ENCODE measurements around the gene ATP23. TPM values are rescaled to one million over a fixed set of nuclear protein-coding genes. Genes with fewer than 3 reads are reported as not detected.

Gene ATP23
- polyA plus RNA-seq, 1 experiment: 6.7 TPM

DNA sequence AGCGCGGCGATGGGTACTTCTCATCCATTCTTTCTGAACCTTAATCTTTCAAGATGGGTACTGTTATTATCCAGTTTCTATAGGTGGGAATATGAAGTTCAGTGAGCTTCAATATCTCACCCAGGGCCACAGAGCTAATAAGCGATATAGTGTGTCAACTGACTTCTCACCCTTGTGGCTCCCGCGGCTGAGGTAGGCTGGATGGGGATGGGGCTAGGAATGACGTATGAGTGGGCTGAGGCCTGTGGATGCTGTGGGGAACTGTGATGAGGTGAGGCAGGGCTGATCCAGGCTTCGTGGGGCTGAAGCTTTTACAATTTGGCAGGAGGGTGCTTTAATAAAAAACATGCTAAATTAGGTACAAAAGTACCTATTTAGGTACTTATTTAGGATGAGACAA lies 32.9 kb upstream of the ATP23 start:
- Histone ChIP-seq H3K4me3 (ENCODE audit: low read depth, low read length) (no peak overlapping the region), H3K36me3 (ENCODE audit: control insufficient read depth, insufficient read depth, low read length) (no peaks in the 10 kb centered on the region), H3K27me3 (ENCODE audit: control insufficient read depth, insufficient read depth, low read length) (peaks cover 3% of the 10 kb centered on the region)
- no peak for TF ChIP-seq CTCF (IDR thresholded peaks at IDR 0.05; ENCODE audit: insufficient read depth, low read depth, low read length)
- DNase-seq (ENCODE audit: low read depth): no peak
- POLR2A ChIA-PET: no interaction called here
- CTCF ChIA-PET: interaction anchor here (0.7 to 8.6 kb wide), 4 partner anchors 13 to 149 kb away, joined by 3 to 92 read pairs (median 35); no protein-coding TSS in a partner anchor

DNA sequence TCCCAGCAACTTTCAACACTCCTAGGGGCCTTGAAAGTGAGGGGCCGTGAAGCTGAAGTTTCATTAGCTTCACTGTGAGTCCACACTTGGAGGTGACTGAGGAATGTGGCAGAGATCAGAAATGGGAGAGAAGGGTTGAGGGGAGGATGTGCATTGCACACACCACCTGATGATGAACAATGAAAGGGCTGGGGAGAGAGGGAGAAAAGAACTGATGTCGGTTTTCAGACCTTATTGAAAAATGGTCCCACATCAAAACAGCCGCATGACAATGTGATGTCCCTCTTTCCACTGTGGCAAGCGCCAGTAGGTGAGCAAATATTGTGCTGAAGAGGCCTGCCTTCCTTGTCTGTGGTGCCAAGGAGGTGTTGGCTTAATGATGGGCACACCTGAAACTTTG lies 32.3 kb upstream of the ATP23 start:
- H3K36me3 ChIP-seq (ENCODE audit: control insufficient read depth, insufficient read depth, low read length): no peaks in the 10 kb centered on the region
- CTCF ChIA-PET: interaction anchor here (0.7 to 7.6 kb wide), 4 partner anchors 14 to 149 kb away, joined by 3 to 67 read pairs (median 3); no protein-coding TSS in a partner anchor
- POLR2A ChIA-PET: no interaction called here
- no peak for DNase-seq (ENCODE audit: low read depth)
- peaks cover 4% of the 10 kb centered on the region for H3K27me3 ChIP-seq (ENCODE audit: control insufficient read depth, insufficient read depth, low read length)
- H3K4me3 ChIP-seq (ENCODE audit: low read depth, low read length): no peak overlapping the region
- TF ChIP-seq CTCF (IDR thresholded peaks at IDR 0.05; ENCODE audit: insufficient read depth, low read depth, low read length): no peak

GRCh38 chr12:57909611-57910010 lies 31.8 kb upstream of the ATP23 start:
- no peak for TF ChIP-seq CTCF (IDR thresholded peaks at IDR 0.05; ENCODE audit: insufficient read depth, low read depth, low read length)
- no peak overlapping the region for H3K4me3 ChIP-seq (ENCODE audit: low read depth, low read length)
- POLR2A ChIA-PET: no interaction called here
- H3K27me3 ChIP-seq (ENCODE audit: control insufficient read depth, insufficient read depth, low read length): peaks cover 5% of the 10 kb centered on the region
- H3K36me3 ChIP-seq (ENCODE audit: control insufficient read depth, insufficient read depth, low read length): no peaks in the 10 kb centered on the region
- CTCF ChIA-PET: interaction anchor here (1.0 to 1.3 kb wide), 2 partner anchors 78 to 106 kb away, joined by 3 to 5 read pairs; no protein-coding TSS in a partner anchor
- no peak for DNase-seq (ENCODE audit: low read depth)

DNA sequence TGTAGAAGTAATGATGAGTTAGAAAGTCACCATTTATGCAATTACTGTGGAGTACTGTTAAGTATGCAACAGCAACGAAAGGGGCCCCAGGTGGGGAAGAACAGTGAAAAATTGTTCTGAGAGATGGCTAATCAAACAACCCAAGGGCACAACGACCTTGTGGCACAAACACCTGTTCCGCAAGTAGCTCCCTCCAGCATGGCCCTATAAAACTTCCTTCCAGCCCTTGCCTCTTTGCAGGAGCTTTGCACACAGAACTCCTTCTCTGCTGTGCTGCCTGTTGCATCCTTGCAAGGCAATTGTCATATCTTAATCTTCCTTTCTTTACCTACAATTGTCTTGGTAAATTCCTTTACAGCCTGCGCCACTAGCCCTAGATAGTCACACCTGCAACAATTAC lies 23.2 kb upstream of the ATP23 start:
- Histone ChIP-seq H3K36me3 (ENCODE audit: control insufficient read depth, insufficient read depth, low read length) (no peaks in the 10 kb centered on the region), H3K4me3 (ENCODE audit: low read depth, low read length) (no peak overlapping the region), H3K27me3 (ENCODE audit: control insufficient read depth, insufficient read depth, low read length) (peaks cover 8% of the 10 kb centered on the region)
- DNase-seq (ENCODE audit: low read depth): no peak
- ChIA-PET CTCF (no interaction called here), POLR2A (no interaction called here)
- no peak for TF ChIP-seq CTCF (IDR thresholded peaks at IDR 0.05; ENCODE audit: insufficient read depth, low read depth, low read length)

GRCh38 chr12:57927086-57927485 lies 14.3 kb upstream of the ATP23 start:
- Histone ChIP-seq H3K36me3 (ENCODE audit: control insufficient read depth, insufficient read depth, low read length) (no peaks in the 10 kb centered on the region), H3K27me3 (ENCODE audit: control insufficient read depth, insufficient read depth, low read length) (no peaks in the 10 kb centered on the region), H3K4me3 (ENCODE audit: low read depth, low read length) (no peak overlapping the region)
- ChIA-PET CTCF (no interaction called here), POLR2A (no interaction called here)
- no peak for DNase-seq (ENCODE audit: low read depth)
- TF ChIP-seq CTCF (IDR thresholded peaks at IDR 0.05; ENCODE audit: insufficient read depth, low read depth, low read length): no peak
